Testis (tissue), 2 donors: ENCODE data around the gene PEX10.

Experiments
- POLR2A ChIP-seq: fragments of 450-650 bp; IDR thresholded peaks from one replicate; pipeline ENCODE4 v1.6.1; 2017; ENCODE audit warnings: antibody characterized with exemption, mild to moderate bottlenecking, moderate library complexity
- TF ChIP-seq, protein P1 (sequence below), 3 experiments: fragments of 450-650 bp in 2 of 3; fragments of 200-600 bp in 1 of 3; sonication (generic) in 1 of 3; IDR thresholded peaks; one replicate each; pipeline ENCODE4 v1.5.1; 2016 to 2019; ENCODE audit warnings: antibody characterized with exemption in 3 of 3, mild to moderate bottlenecking in 2 of 3, moderate library complexity in 1 of 3

DNA sequence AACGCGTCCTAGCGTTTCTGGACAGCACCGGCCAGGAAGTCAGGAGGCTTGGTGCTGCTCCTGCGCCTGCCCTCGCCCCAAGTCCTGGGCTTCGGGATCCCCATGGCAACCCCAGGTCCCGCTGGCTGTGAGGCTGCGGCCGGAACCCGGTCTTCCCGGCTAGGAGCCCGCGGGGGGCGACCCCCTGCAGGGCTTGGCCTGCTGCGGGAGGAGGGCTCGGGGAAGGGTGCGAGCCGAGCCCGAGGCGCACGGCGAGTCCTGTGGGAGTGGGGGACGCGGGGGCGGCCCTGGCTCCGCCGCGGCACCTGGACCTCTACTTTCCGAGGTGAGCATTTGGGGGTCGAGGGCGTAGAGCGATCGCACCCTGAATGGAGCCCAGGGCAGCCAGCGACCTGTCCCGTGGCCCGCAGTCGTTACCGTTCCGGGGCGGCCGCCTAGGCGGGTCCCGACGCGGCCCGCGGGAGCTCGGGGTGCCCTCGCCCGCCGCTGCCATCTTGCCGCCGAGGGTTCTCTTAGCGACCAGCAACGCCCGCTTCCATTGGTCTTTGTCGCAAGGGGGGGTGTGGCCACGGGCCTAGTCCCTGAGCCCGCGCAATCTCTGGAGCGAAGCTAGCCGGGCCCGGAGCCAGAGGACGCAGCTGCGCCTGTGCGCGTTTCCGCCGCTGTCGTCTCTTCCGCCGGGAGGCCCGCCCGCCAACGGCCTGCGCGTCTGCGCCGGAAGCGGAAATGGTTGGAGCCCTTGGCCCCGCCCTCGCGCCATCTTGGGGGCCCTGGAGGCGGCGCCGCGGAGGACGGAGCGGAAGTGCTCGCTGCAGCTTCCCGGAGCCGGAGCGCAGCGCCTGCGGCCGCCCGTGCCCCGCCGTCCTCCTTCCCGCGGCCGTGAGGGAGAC is 21.1 kb downstream of the PEX10 start, which contains the start of the genes MORN1 and RER1:
- TF ChIP-seq, protein P1, sequence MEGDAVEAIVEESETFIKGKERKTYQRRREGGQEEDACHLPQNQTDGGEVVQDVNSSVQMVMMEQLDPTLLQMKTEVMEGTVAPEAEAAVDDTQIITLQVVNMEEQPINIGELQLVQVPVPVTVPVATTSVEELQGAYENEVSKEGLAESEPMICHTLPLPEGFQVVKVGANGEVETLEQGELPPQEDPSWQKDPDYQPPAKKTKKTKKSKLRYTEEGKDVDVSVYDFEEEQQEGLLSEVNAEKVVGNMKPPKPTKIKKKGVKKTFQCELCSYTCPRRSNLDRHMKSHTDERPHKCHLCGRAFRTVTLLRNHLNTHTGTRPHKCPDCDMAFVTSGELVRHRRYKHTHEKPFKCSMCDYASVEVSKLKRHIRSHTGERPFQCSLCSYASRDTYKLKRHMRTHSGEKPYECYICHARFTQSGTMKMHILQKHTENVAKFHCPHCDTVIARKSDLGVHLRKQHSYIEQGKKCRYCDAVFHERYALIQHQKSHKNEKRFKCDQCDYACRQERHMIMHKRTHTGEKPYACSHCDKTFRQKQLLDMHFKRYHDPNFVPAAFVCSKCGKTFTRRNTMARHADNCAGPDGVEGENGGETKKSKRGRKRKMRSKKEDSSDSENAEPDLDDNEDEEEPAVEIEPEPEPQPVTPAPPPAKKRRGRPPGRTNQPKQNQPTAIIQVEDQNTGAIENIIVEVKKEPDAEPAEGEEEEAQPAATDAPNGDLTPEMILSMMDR (IDR thresholded peaks at IDR 0.05) = no peak
- TF ChIP-seq POLR2A = peak; percentile 42
